ENCODE results near the gene RAB30. TPM values are rescaled to one million over a fixed set of nuclear protein-coding genes. Genes with fewer than 3 reads are reported as not detected.

RAB30 gene
- total RNA-seq, 2 donors from 2014 or later, result 12.1 to 19.0 TPM

DNA sequence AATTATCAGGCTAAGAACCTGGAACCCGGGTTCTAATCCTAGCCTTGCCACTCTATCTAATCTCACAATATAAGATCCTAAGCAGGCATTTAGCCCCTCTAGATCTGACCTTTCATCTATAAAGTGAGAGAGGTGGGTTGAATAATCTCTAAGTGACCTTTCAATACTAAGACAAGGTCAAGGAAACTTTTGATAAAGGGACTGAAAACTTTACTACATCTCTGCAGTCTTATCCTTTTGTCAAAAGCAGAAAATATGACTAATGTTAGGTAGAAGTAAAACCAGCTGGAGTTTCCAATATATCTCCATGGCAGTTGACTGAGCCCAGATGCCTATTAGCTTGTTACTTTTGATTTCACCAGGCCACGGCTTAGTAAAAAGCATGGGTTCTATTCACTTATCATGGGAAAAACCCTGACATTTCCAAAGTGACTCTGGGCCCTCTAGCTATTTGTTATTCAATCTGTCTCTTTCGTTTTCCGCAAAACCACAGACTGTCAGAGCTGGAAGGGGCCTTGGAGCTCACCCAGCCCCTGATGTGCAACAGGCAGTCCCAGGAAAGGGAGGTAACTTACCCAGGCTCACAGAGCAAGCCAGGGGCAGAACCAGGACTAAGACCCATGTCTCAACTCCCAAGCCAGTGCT lies 75.8 kb downstream of the RAB30 start:
- no peaks in the 10 kb centered on the region for H3K27me3 ChIP-seq
- DNase-seq (ENCODE audit: low spot score), result no peak

DNA sequence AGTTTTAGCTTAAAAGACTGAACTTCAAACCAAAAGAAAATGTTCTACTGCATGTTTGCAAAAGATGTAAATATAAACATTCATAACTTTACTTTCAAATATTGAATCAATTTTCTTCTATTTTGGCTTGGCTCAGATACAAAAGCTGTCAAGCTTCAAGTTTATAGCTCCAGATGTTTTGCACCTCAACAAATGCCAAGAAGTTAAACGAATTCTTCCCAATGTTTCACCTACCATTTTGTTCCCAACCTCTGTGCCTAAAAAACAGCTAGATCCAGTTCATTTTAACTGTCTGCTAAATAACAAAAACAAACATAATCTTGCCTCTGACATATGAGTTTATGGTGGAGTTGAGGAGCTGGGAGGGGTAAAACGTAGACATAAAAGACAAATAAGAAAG lies 76.5 kb downstream of the RAB30 start:
- Histone ChIP-seq H3K4me3 (no peak overlapping the region), H3K27me3 (no peaks in the 10 kb centered on the region), H3K27ac (peak overlapping the region in 1 of 2 donors; percentile 14), H3K9me3 (no peaks in the 10 kb centered on the region), H3K4me1 (peaks cover 0 to 78% of the 10 kb centered on the region in 2 donors), H3K36me3 (no peaks in the 10 kb centered on the region)
- no peak for DNase-seq (ENCODE audit: low spot score)
- TF ChIP-seq, protein P1, sequence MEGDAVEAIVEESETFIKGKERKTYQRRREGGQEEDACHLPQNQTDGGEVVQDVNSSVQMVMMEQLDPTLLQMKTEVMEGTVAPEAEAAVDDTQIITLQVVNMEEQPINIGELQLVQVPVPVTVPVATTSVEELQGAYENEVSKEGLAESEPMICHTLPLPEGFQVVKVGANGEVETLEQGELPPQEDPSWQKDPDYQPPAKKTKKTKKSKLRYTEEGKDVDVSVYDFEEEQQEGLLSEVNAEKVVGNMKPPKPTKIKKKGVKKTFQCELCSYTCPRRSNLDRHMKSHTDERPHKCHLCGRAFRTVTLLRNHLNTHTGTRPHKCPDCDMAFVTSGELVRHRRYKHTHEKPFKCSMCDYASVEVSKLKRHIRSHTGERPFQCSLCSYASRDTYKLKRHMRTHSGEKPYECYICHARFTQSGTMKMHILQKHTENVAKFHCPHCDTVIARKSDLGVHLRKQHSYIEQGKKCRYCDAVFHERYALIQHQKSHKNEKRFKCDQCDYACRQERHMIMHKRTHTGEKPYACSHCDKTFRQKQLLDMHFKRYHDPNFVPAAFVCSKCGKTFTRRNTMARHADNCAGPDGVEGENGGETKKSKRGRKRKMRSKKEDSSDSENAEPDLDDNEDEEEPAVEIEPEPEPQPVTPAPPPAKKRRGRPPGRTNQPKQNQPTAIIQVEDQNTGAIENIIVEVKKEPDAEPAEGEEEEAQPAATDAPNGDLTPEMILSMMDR (IDR thresholded peaks at IDR 0.05), result no peak

More for the DNA sequence above, 75.8 kb downstream of the RAB30 start:
- H3K27ac ChIP-seq, result peak overlapping the region in 1 of 2 donors; percentile 14
- TF ChIP-seq, protein P1 (IDR thresholded peaks at IDR 0.05), result no peak
- H3K4me3 ChIP-seq, result no peak overlapping the region
- H3K36me3 ChIP-seq, result no peaks in the 10 kb centered on the region
- H3K9me3 ChIP-seq, result no peaks in the 10 kb centered on the region
- peaks cover 0 to 75% of the 10 kb centered on the region in 2 donors for H3K4me1 ChIP-seq

GRCh38 chr11:82994604-82995230 lies 77.0 kb downstream of the RAB30 start:
- DNase-seq (ENCODE audit: low spot score), result no peak
- H3K27me3 ChIP-seq, result no peaks in the 10 kb centered on the region
- H3K4me1 ChIP-seq, result peaks cover 0 to 78% of the 10 kb centered on the region in 2 donors
- H3K9me3 ChIP-seq, result no peaks in the 10 kb centered on the region
- no peaks in the 10 kb centered on the region for H3K36me3 ChIP-seq
- TF ChIP-seq, protein P1 (IDR thresholded peaks at IDR 0.05), result no peak
- no peak overlapping the region for H3K4me3 ChIP-seq
- H3K27ac ChIP-seq, result no peak overlapping the region

DNA sequence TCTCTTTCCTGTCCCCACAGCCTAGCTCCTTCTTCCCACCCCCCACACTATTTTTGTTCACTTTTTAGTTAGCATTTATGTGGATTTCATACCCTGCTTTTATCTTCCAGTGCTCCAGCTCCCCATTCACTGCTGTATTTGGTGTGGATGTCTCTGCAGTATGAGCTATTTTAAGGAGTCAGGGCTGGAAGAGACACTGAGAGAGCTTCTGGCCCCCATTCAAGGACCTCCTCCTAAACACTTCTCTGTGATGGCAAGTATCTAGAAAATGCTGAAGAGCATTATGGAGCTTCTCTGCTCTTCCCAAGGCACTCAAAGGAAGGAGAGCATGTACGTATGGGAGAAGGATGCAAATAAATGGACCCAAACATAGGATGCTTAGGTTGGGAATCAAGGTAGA lies 79.5 kb downstream of the RAB30 start:
- no peak overlapping the region for H3K4me3 ChIP-seq
- H3K9me3 ChIP-seq, result no peaks in the 10 kb centered on the region

DNA sequence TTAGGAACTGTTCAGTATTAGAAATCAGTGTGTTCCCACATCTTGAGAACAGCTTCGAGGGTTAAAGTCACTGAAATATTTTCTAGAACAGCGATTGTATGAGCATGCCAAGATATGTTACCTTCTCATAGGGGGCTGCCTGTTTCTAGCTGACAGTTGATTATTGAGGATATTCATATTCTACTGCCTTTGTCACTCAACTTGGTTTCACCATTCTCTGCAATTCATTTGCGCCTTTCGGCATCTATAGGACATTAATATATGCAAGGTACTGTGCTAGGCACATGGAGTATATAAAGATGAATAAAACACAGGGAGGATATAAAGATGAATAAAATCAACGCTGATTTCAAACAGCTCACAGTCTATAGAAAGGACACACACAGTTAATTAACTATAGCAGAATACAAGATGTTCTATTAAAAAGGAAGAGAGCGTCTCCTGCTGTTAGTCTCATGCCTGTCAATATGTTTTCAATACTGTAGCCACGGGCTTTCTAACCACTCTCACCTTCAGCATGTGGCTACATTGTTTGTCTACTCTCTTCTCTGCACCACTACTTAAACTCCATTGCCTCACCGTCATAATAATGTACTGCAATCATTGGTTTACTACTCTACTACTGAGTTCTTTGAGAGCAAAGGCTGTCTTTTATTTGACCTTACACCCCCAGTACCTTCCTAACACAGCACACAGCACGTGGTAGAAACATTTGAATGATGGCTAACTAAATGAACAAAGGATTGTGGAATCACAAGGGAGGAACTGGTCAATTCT lies 81.9 kb downstream of the RAB30 start:
- H3K27ac ChIP-seq, result no peak overlapping the region
- TF ChIP-seq, protein P1 (IDR thresholded peaks at IDR 0.05), result no peak
- peaks cover 0 to 45% of the 10 kb centered on the region in 2 donors for H3K4me1 ChIP-seq
- H3K4me3 ChIP-seq, result no peak overlapping the region
- peaks cover 21% of the 10 kb centered on the region for H3K36me3 ChIP-seq
- H3K9me3 ChIP-seq, result no peaks in the 10 kb centered on the region
- no peak for DNase-seq (ENCODE audit: low spot score)
- no peaks in the 10 kb centered on the region for H3K27me3 ChIP-seq

More for the DNA sequence above, 79.5 kb downstream of the RAB30 start:
- no peaks in the 10 kb centered on the region for H3K27me3 ChIP-seq
- peak overlapping the region in 1 of 2 donors; percentile 80 for H3K27ac ChIP-seq
- peaks cover 4% of the 10 kb centered on the region for H3K36me3 ChIP-seq
- TF ChIP-seq, protein P1 (IDR thresholded peaks at IDR 0.05), result no peak
- H3K4me1 ChIP-seq, result peaks cover 0 to 64% of the 10 kb centered on the region in 2 donors
- DNase-seq (ENCODE audit: low spot score), result no peak
